HCEC 1CT (cell line): ENCODE results near the gene UBE2V1.
"Not testable (repeated sequence)": the region's sequence is repeated elsewhere in the genome, so short reads cannot be mapped to it uniquely, and the experiment has no call there.

Source experiments
- DNase-seq: peaks from one replicate; pipeline ENCODE4 v3.0.0-alpha.2; 2017

Gene UBE2V1

GRCh38 chr20:50093240-50093639, 19.7 kb downstream of the UBE2V1 start:
- peak; percentile 15 for DNase-seq

- DNase-seq: no peak
Observed at GRCh38 chr20:50092436-50092835, 20.5 kb downstream of the UBE2V1 start.

- no peak for DNase-seq
Observed at GRCh38 chr20:50089787-50090177, 23.2 kb downstream of the UBE2V1 start.

GRCh38 chr20:50089140-50089786, 23.7 kb downstream of the UBE2V1 start:
- DNase-seq: no peak

GRCh38 chr20:50088022-50088421, 24.9 kb downstream of the UBE2V1 start:
- DNase-seq: no peak

GRCh38 chr20:50085481-50086365, 27.2 kb downstream of the UBE2V1 start:
- peak; percentile 63 for DNase-seq

GRCh38 chr20:50085146-50085480, 27.8 kb downstream of the UBE2V1 start:
- DNase-seq: no peak

GRCh38 chr20:50083034-50083433, 29.9 kb downstream of the UBE2V1 start:
- no peak for DNase-seq

GRCh38 chr20:50082056-50082455, 30.9 kb downstream of the UBE2V1 start:
- not testable (repeated sequence) for DNase-seq

GRCh38 chr20:50077818-50078601, 34.9 kb downstream of the UBE2V1 start:
- no peak for DNase-seq

GRCh38 chr20:50073500-50073899, 39.5 kb downstream of the UBE2V1 start:
- no peak for DNase-seq

- peak; percentile 68 for DNase-seq
Observed at GRCh38 chr20:50071039-50071888, 41.7 kb downstream of the UBE2V1 start.

- DNase-seq: no peak
Observed at GRCh38 chr20:50070361-50070760, 42.6 kb downstream of the UBE2V1 start.

- no peak for DNase-seq
Observed at GRCh38 chr20:50068041-50068651, 44.8 kb downstream of the UBE2V1 start.

GRCh38 chr20:50067461-50067860, 45.5 kb downstream of the UBE2V1 start:
- no peak for DNase-seq

- no peak for DNase-seq
Observed at GRCh38 chr20:50067018-50067417, 45.9 kb downstream of the UBE2V1 start.

- DNase-seq: no peak
Observed at GRCh38 chr20:50066161-50066834, 46.7 kb downstream of the UBE2V1 start.

- no peak for DNase-seq
Observed at GRCh38 chr20:50065325-50065615, 47.7 kb downstream of the UBE2V1 start.

- not testable (repeated sequence) for DNase-seq
Observed at GRCh38 chr20:50063763-50064162, 49.2 kb downstream of the UBE2V1 start.

GRCh38 chr20:50062006-50062838, 50.7 kb downstream of the UBE2V1 start:
- no peak for DNase-seq
